Effector memory CD8-positive, alpha-beta T cell (primary cell): ENCODE results near the gene BAIAP2L2.
"Not testable (repeated sequence)": the region's sequence is repeated elsewhere in the genome, so short reads cannot be mapped to it uniquely, and the experiment has no call there.

ENCODE experiments used
- ATAC-seq: fragments of 150-1000 bp; cut with Tn5 transposase; replicated peaks from 2 replicates; pipeline ENCODE4 v1.10.0; 2021; ENCODE audit warnings: mild to moderate bottlenecking, moderate library complexity
- DNase-seq, 3 experiments: peaks; one replicate each; pipeline ENCODE4 v3.0.0; 2021
- H3K27ac Mint-ChIP-seq, 2 donors: one replicate each; pipeline ENCODE4 v1.8.0; 2022; ENCODE audit warnings: mild to moderate bottlenecking in 2 of 2, mixed read lengths in 2 of 2, moderate library complexity in 2 of 2
- H3K27me3 Mint-ChIP-seq, 2 donors: one replicate each; pipeline ENCODE4 v1.8.0; 2022; ENCODE audit warnings: mixed read lengths in 2 of 2
- H3K36me3 Mint-ChIP-seq: one replicate; pipeline ENCODE4 v1.8.0; 2022; ENCODE audit warnings: mild to moderate bottlenecking, moderate library complexity, mixed read lengths; ENCODE audit not compliant: insufficient read depth
- H3K4me1 Mint-ChIP-seq, 2 donors: one replicate each; pipeline ENCODE4 v1.8.0; 2022; ENCODE audit warnings: low read depth in 2 of 2, mixed read lengths in 2 of 2
- H3K4me3 Mint-ChIP-seq, 2 donors: one replicate each; pipeline ENCODE4 v1.8.0; 2022; ENCODE audit warnings: mild to moderate bottlenecking in 2 of 2, mixed read lengths in 2 of 2, moderate library complexity in 2 of 2
- H3K9me3 Mint-ChIP-seq, 2 donors: one replicate each; pipeline ENCODE4 v1.8.0; 2022; ENCODE audit warnings: mixed read lengths in 2 of 2

The BAIAP2L2 gene

GRCh38 chr22:38124236-38124974, 13.9 kb upstream of the BAIAP2L2 start:
- H3K4me1 Mint-ChIP-seq, result peaks cover 0 to 7% of the 10 kb centered on the region in 2 donors
- DNase-seq, result no peak
- no peak for ATAC-seq
- H3K36me3 Mint-ChIP-seq, result peaks cover 4% of the 10 kb centered on the region
- no peaks in the 10 kb centered on the region for H3K9me3 Mint-ChIP-seq
- no peak overlapping the region for H3K4me3 Mint-ChIP-seq
- no peak overlapping the region for H3K27ac Mint-ChIP-seq
- H3K27me3 Mint-ChIP-seq, result no peaks in the 10 kb centered on the region

GRCh38 chr22:38122616-38123015, 12.1 kb upstream of the BAIAP2L2 start:
- DNase-seq (no peak), ATAC-seq (no peak)
- H3K4me1 Mint-ChIP-seq, result peaks cover 0 to 7% of the 10 kb centered on the region in 2 donors
- no peaks in the 10 kb centered on the region for H3K9me3 Mint-ChIP-seq
- peaks cover 4% of the 10 kb centered on the region for H3K36me3 Mint-ChIP-seq
- H3K27ac Mint-ChIP-seq, result peak overlapping the region in 1 of 2 donors; percentile 5
- no peak overlapping the region for H3K4me3 Mint-ChIP-seq
- no peaks in the 10 kb centered on the region for H3K27me3 Mint-ChIP-seq

GRCh38 chr22:38120359-38121110, 10.1 kb upstream of the BAIAP2L2 start:
- Mint-ChIP-seq H3K36me3 (peaks cover 4% of the 10 kb centered on the region), H3K4me3 (no peak overlapping the region), H3K4me1 (peaks cover 0 to 7% of the 10 kb centered on the region in 2 donors), H3K9me3 (no peaks in the 10 kb centered on the region), H3K27ac (no peak overlapping the region), H3K27me3 (no peaks in the 10 kb centered on the region)
- ATAC-seq (no peak), DNase-seq (no peak)

- H3K9me3 Mint-ChIP-seq, DNase-seq, ATAC-seq, H3K36me3 Mint-ChIP-seq, H3K27me3 Mint-ChIP-seq, H3K27ac Mint-ChIP-seq, H3K4me3 Mint-ChIP-seq: not testable (repeated sequence)
- peaks cover 3 to 10% of the 10 kb centered on the region in 2 donors for H3K4me1 Mint-ChIP-seq
Measured at GRCh38 chr22:38118747-38119146, 8.3 kb upstream of the BAIAP2L2 start.

GRCh38 chr22:38118182-38118581, 7.7 kb upstream of the BAIAP2L2 start:
- Mint-ChIP-seq H3K27ac (peak overlapping the region in 1 of 2 donors; percentile 8), H3K4me3 (no peak overlapping the region), H3K9me3 (no peaks in the 10 kb centered on the region), H3K27me3 (no peaks in the 10 kb centered on the region), H3K4me1 (peaks cover 3 to 10% of the 10 kb centered on the region in 2 donors), H3K36me3 (peaks cover 7% of the 10 kb centered on the region)
- DNase-seq (no peak), ATAC-seq (no peak)

GRCh38 chr22:38117556-38117955, 7.1 kb upstream of the BAIAP2L2 start:
- not testable (repeated sequence) for DNase-seq

GRCh38 chr22:38115423-38116205, 5.1 kb upstream of the BAIAP2L2 start:
- H3K4me3 Mint-ChIP-seq, result no peak overlapping the region
- peaks cover 19% of the 10 kb centered on the region for H3K36me3 Mint-ChIP-seq
- ATAC-seq (no peak), DNase-seq (no peak)
- H3K27ac Mint-ChIP-seq, result no peak overlapping the region
- peaks cover 6 to 7% of the 10 kb centered on the region in 2 donors for H3K4me1 Mint-ChIP-seq
- no peaks in the 10 kb centered on the region for H3K27me3 Mint-ChIP-seq
- H3K9me3 Mint-ChIP-seq, result no peaks in the 10 kb centered on the region

More at GRCh38 chr22:38117556-38117955, 7.1 kb upstream of the BAIAP2L2 start:
- ATAC-seq, H3K9me3 Mint-ChIP-seq, H3K4me3 Mint-ChIP-seq, H3K27me3 Mint-ChIP-seq, H3K4me1 Mint-ChIP-seq: not testable (repeated sequence)
- Mint-ChIP-seq H3K27ac (peak overlapping the region in 1 of 2 donors; percentile 8), H3K36me3 (peaks cover 10% of the 10 kb centered on the region)

- H3K4me3 Mint-ChIP-seq, result no peak overlapping the region
- ATAC-seq (peak; percentile 94), DNase-seq (peak; percentile 76 to 80 (median 78))
Measured at GRCh38 chr22:38114484-38115398, 4.3 kb upstream of the BAIAP2L2 start.

GRCh38 chr22:38112381-38112780, 1.9 kb upstream of the BAIAP2L2 start:
- Mint-ChIP-seq H3K27me3 (no peaks in the 10 kb centered on the region), H3K4me3 (no peak overlapping the region), H3K36me3 (peaks cover 46% of the 10 kb centered on the region), H3K27ac (peak overlapping the region; percentile 68 to 82), H3K4me1 (peaks cover 6 to 14% of the 10 kb centered on the region in 2 donors), H3K9me3 (no peaks in the 10 kb centered on the region)
- ATAC-seq (no peak), DNase-seq (no peak)

More at GRCh38 chr22:38114484-38115398, 4.3 kb upstream of the BAIAP2L2 start:
- no peaks in the 10 kb centered on the region for H3K27me3 Mint-ChIP-seq
- peak overlapping the region in 1 of 2 donors; percentile 91 for H3K27ac Mint-ChIP-seq
- peaks cover 28% of the 10 kb centered on the region for H3K36me3 Mint-ChIP-seq
- H3K4me1 Mint-ChIP-seq, result peaks cover 6 to 7% of the 10 kb centered on the region in 2 donors
- H3K9me3 Mint-ChIP-seq, result no peaks in the 10 kb centered on the region

- no peak for ATAC-seq
- H3K27ac Mint-ChIP-seq, result no peak overlapping the region
- peaks cover 46% of the 10 kb centered on the region for H3K36me3 Mint-ChIP-seq
- peaks cover 6 to 14% of the 10 kb centered on the region in 2 donors for H3K4me1 Mint-ChIP-seq
- no peak overlapping the region for H3K4me3 Mint-ChIP-seq
- H3K27me3 Mint-ChIP-seq, result no peaks in the 10 kb centered on the region
- no peaks in the 10 kb centered on the region for H3K9me3 Mint-ChIP-seq
- DNase-seq, result no peak
Measured at GRCh38 chr22:38111925-38112355, 1.5 kb upstream of the BAIAP2L2 start.

GRCh38 chr22:38110863-38111852, 674 bp upstream of the BAIAP2L2 start:
- peaks cover 6 to 15% of the 10 kb centered on the region in 2 donors for H3K4me1 Mint-ChIP-seq
- no peak for ATAC-seq
- no peaks in the 10 kb centered on the region for H3K27me3 Mint-ChIP-seq
- no peak overlapping the region for H3K4me3 Mint-ChIP-seq
- H3K9me3 Mint-ChIP-seq, result no peaks in the 10 kb centered on the region
- no peak for DNase-seq
- H3K27ac Mint-ChIP-seq, result peak overlapping the region; percentile 52 to 68
- H3K36me3 Mint-ChIP-seq, result peaks cover 46% of the 10 kb centered on the region
